ENCODE measurements around the gene DACT2.

The DACT2 gene

GRCh38 chr6:168349718-168350210 is 30.2 kb upstream of the DACT2 start:
- no peak for DNase-seq (ENCODE audit: low read depth, low spot score)

GRCh38 chr6:168348186-168348585 is 28.6 kb upstream of the DACT2 start:
- no peak for DNase-seq (ENCODE audit: low read depth, low spot score)

- DNase-seq (ENCODE audit: low read depth, low spot score) = no peak
These were observed 28.0 kb upstream of the DACT2 start for GRCh38 chr6:168347615-168348014.

GRCh38 chr6:168347053-168347452 is 27.5 kb upstream of the DACT2 start:
- DNase-seq (ENCODE audit: low read depth, low spot score) = no peak

- no peak for DNase-seq (ENCODE audit: low read depth, low spot score)
These were observed 26.5 kb upstream of the DACT2 start for GRCh38 chr6:168345896-168346754.

GRCh38 chr6:168345266-168345665 is 25.7 kb upstream of the DACT2 start:
- DNase-seq (ENCODE audit: low read depth, low spot score) = no peak

GRCh38 chr6:168344338-168344737 is 24.8 kb upstream of the DACT2 start:
- DNase-seq (ENCODE audit: low read depth, low spot score) = no peak

GRCh38 chr6:168343239-168344150 is 23.9 kb upstream of the DACT2 start:
- DNase-seq (ENCODE audit: low read depth, low spot score) = no peak

GRCh38 chr6:168342636-168343035 is 23.1 kb upstream of the DACT2 start:
- DNase-seq (ENCODE audit: low read depth, low spot score) = no peak

- DNase-seq (ENCODE audit: low read depth, low spot score) = no peak
These were observed 21.8 kb upstream of the DACT2 start for GRCh38 chr6:168341280-168341900.

- DNase-seq (ENCODE audit: low read depth, low spot score) = no peak
These were observed 21.2 kb upstream of the DACT2 start for GRCh38 chr6:168340819-168341218.

- no peak for DNase-seq (ENCODE audit: low read depth, low spot score)
These were observed 19.2 kb upstream of the DACT2 start for GRCh38 chr6:168338777-168339176.

GRCh38 chr6:168336967-168337366 is 17.4 kb upstream of the DACT2 start:
- no peak for DNase-seq (ENCODE audit: low read depth, low spot score)

- no peak for DNase-seq (ENCODE audit: low read depth, low spot score)
These were observed 14.4 kb upstream of the DACT2 start for GRCh38 chr6:168333989-168334388.

- no peak for DNase-seq (ENCODE audit: low read depth, low spot score)
These were observed 13.9 kb upstream of the DACT2 start for GRCh38 chr6:168333491-168333890.

GRCh38 chr6:168333039-168333438 is 13.5 kb upstream of the DACT2 start:
- DNase-seq (ENCODE audit: low read depth, low spot score) = no peak

- no peak for DNase-seq (ENCODE audit: low read depth, low spot score)
These were observed 12.4 kb upstream of the DACT2 start for GRCh38 chr6:168332020-168332419.

GRCh38 chr6:168331058-168331457 is 11.5 kb upstream of the DACT2 start:
- no peak for DNase-seq (ENCODE audit: low read depth, low spot score)

- no peak for DNase-seq (ENCODE audit: low read depth, low spot score)
These were observed 10.8 kb upstream of the DACT2 start for GRCh38 chr6:168330403-168330802.

- no peak for DNase-seq (ENCODE audit: low read depth, low spot score)
These were observed 8.5 kb upstream of the DACT2 start for GRCh38 chr6:168328086-168328485.

GRCh38 chr6:168326294-168327261 is 7.0 kb upstream of the DACT2 start:
- no peak for DNase-seq (ENCODE audit: low read depth, low spot score)
